ENCODE results near the gene APOC4. TPM values are rescaled to one million over a fixed set of nuclear protein-coding genes. Genes with fewer than 3 reads are reported as not detected.

The APOC4 gene
- total RNA-seq, 1 experiment from 2014 or later, result not detected

- peaks cover 8 to 15% of the 10 kb centered on the region in 2 experiments for H3K4me1 Mint-ChIP-seq
- Histone ChIP-seq H3K9ac (ENCODE audit: extremely low read depth, insufficient read length, low read length) (no peak overlapping the region), H4K20me1 (ENCODE audit: control insufficient read depth, insufficient read depth, insufficient read length) (peaks cover 3% of the 10 kb centered on the region), H3K14ac (ENCODE audit: insufficient read depth, low read length) (no peak overlapping the region; the same call in 1 of the 2 replicates), H3K9me3 (ENCODE audit: control insufficient read depth, low read depth, low read length) (no peaks in the 10 kb centered on the region), H3K79me2 (ENCODE audit: insufficient read depth, low read length) (peaks cover 30% of the 10 kb centered on the region; the same call in 1 of the 2 replicates), H3K4me2 (ENCODE audit: insufficient read depth, insufficient read length, low read length) (no peak overlapping the region), H4K5ac (ENCODE audit: insufficient read length, low read depth, low read length) (no peak overlapping the region), H2BK5ac (ENCODE audit: insufficient read length, low read length) (no peak overlapping the region), H3K23me2 (ENCODE audit: insufficient read length, low read depth, low read length, poor library complexity, severe bottlenecking) (peaks cover 2% of the 10 kb centered on the region), H3T11ph (ENCODE audit: low read length) (no peak overlapping the region), H3K4ac (ENCODE audit: low read depth, low read length) (no peak overlapping the region), H2BK120ac (ENCODE audit: low read depth, low read length, poor library complexity, severe bottlenecking) (no peak overlapping the region), H2AK5ac (ENCODE audit: insufficient read length, low read length) (no peak overlapping the region), H4K8ac (replicated peaks; ENCODE audit: insufficient read length, low read depth, low read length) (no peak overlapping the region), H3K4me1 (ENCODE audit: insufficient read depth, low read length) (no peaks in the 10 kb centered on the region), H3K18ac (ENCODE audit: insufficient read length, low read depth, low read length) (no peak overlapping the region), H3K27ac (ENCODE audit: insufficient read length, low read depth, low read length) (no peak overlapping the region), H4K91ac (ENCODE audit: insufficient read length, low read depth, low read length) (no peak overlapping the region), H3K23ac (ENCODE audit: insufficient read length, low read depth, low read length) (no peak overlapping the region), H3K79me1 (ENCODE audit: insufficient read depth, low read depth, low read length, poor library complexity, severe bottlenecking) (peaks cover 12% of the 10 kb centered on the region), H3K27me3 (ENCODE audit: insufficient read depth, low read length) (no peaks in the 10 kb centered on the region), H2BK12ac (ENCODE audit: insufficient read length, low read depth, low read length) (no peak overlapping the region), H2BK20ac (ENCODE audit: low read depth, low read length, poor library complexity, severe bottlenecking) (no peak overlapping the region), H2BK15ac (ENCODE audit: low read depth, low read length) (no peak overlapping the region), H2AFZ (ENCODE audit: low read length) (no peak overlapping the region), H3K56ac (ENCODE audit: insufficient read length, low read depth, low read length) (no peak overlapping the region)
- no peaks in the 10 kb centered on the region for H3K9me3 Mint-ChIP-seq
- no peak for TF ChIP-seq CTCF (conservative IDR thresholded peaks at IDR 0.05)
- H3K27ac Mint-ChIP-seq, result peak overlapping the region in 1 of 3 experiments; percentile 83; a peak in 2 of 7 replicates
- H3K4me3 Mint-ChIP-seq, result no peak overlapping the region
- DNase-seq, result no peak
- H3K36me3 Mint-ChIP-seq (ENCODE audit: insufficient read depth in 1 of 3, low read depth in 3 of 3), result peaks cover 16 to 41% (median 39%) of the 10 kb centered on the region in 3 experiments; a peak in 6 of 7 replicates
- H3K27me3 Mint-ChIP-seq (ENCODE audit: low read depth), result no peaks in the 10 kb centered on the region
- no CpG with 5 or more reads among the region's 8 CpGs for WGBS (ENCODE audit: extremely low coverage, insufficient read length, low lambda C conversion rate)
Observed at GRCh38 chr19:44960906-44961728, 19.1 kb downstream of the APOC4 start.

All from H9 (cell line).